Choroid plexus epithelial cell (primary cell): ENCODE results near the gene TTI1.

Source experiments
- DNase-seq: peaks from one replicate; pipeline ENCODE4 v3.0.0-alpha.2; 2010; ENCODE audit warnings: low read depth
- H3K4me3 ChIP-seq: 2 replicates; pipeline ENCODE4 v1.5.1; 2011; ENCODE audit warnings: low read depth, mild to moderate bottlenecking, control low read depth, low read length, moderate library complexity
- CTCF ChIP-seq: conservative IDR thresholded peaks from 2 replicates; pipeline ENCODE4 v1.5.1; 2011; ENCODE audit warnings: low read depth, mild to moderate bottlenecking, control low read depth, inconsistent platforms, low read length, moderate library complexity

The TTI1 gene

GRCh38 chr20:37997516-37997915, 35.7 kb downstream of the TTI1 start:
- no peak overlapping the region for H3K4me3 ChIP-seq
- no peak for DNase-seq
- no peak for TF ChIP-seq CTCF

- no peak for DNase-seq
- H3K4me3 ChIP-seq = no peak overlapping the region
- TF ChIP-seq CTCF = no peak
These were observed 37.2 kb downstream of the TTI1 start for GRCh38 chr20:37995856-37996605.

GRCh38 chr20:37994512-37994911, 38.7 kb downstream of the TTI1 start:
- DNase-seq = peak; percentile 92
- TF ChIP-seq CTCF = no peak
- H3K4me3 ChIP-seq = no peak overlapping the region

- TF ChIP-seq CTCF = peak; percentile 58
- no peak overlapping the region for H3K4me3 ChIP-seq
- DNase-seq = peak; percentile 97
These were observed 40.4 kb downstream of the TTI1 start for GRCh38 chr20:37992802-37993409.

- no peak overlapping the region for H3K4me3 ChIP-seq
- TF ChIP-seq CTCF = no peak
- no peak for DNase-seq
These were observed 41.3 kb downstream of the TTI1 start for GRCh38 chr20:37991908-37992307.

GRCh38 chr20:37991157-37991866, 41.9 kb downstream of the TTI1 start:
- TF ChIP-seq CTCF = no peak
- DNase-seq = no peak
- no peak overlapping the region for H3K4me3 ChIP-seq
